Nucleus accumbens (tissue), 56 donors: ENCODE data around the gene ARL6IP1.

Source experiments
- DNase-seq, 56 donors: peaks; one replicate each; lab custom pipeline; 2025; lab: John Stamatoyannopoulos, UW

Gene ARL6IP1

DNA sequence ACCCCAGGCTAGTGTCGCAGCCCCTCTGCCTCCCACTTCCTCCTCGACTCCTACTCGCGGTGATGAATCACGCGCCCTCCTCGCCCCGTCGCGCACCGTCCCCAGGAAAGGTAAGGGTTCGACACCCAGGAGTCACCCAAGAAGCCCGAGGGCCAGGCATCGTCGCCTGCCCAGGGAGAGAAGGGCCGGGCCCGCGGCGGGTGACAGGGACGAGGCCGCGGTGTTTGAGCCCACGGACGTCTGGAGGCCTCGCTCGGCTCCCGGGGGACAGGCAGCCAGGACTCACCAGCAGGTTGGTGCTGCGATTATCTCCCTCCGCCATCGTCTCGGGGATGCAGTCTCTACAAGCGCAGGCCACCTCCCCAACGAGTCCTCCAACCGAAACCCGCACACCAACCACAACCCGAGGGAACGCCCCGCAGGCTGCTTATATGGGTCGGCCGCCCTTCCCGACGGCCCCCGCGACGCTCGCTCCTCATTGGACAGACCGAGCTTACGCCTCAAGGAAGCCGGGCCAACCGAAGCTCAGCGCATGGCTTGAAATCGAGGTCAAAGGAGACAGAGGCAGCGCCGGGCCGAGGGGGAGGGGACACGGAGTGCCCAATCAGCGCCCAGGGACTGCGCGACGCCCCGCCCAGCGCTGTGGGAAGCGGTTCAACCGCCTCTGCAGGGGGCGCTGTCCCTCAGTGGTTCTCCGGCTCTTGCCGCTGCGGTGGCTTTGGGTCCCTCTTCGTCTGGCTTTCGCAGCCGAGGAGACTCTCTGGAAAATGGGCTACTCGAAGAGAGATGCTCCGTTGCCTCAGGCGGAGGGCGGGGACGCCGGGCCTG is at the start of gene ARL6IP1:
TSS of gene ARL6IP1 (minus strand) at position 405 of the 828 bp plus-strand sequence. CDS start at position 322, 83 bp downstream.
- peak; percentile 76 to 100 (median 98) for DNase-seq

DNA sequence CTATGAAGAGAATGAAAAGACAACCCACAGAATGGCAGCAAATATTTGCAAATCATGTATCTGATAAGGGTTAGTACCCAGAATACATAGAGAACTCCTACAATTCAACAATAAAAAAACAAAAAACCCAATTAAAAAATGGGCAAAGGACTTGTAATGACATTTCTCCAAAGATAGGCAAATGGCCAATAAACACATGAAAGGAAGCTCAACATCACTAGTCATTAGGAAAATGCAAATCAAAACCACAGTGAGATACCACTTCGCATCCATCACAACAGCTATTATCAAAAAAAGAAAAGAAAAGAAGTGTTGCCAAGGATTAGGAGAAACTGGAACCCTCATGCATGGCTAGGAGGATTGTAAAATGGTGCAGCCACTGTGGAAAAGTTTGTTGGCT is 45.1 kb upstream of the ARL6IP1 start:
- DNase-seq, result no peak

GRCh38 chr16:18842565-18842964 is 41.2 kb upstream of the ARL6IP1 start:
- DNase-seq, result no peak

DNA sequence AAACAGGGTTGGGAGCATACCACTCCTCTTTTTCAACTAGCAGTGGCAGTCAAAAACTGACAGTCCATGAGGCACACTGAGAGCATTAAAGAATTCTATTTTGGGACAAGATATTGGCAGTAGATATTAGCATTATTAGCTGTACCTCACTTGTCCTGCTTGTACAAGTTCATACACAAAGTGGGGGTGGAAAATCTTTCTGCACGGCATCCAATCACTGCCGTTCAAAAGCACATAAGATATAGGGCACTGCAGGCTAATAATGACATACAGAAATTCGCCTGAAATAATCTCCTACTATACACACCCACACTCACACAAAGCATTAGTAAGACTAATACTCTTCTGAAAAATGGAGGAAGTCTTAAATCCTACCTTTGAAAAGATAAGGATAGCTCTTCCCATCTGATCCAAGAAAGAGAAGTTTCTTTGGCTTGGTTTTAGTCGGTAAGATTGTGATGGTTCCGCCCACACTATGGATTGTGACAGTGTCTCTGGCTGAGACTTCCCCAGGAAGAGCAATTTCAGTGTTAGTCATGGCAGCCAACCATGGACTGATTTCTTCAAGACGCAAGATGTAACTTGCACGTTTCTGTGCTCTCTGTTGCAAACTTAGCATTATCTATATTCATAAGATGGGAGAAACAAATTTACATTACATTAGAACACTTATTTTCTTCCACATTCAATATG is 40.6 kb upstream of the ARL6IP1 start:
- peak in 10 of 56 donors; percentile 0 to 41 (median 9) for DNase-seq

GRCh38 chr16:18839555-18839954 is 38.2 kb upstream of the ARL6IP1 start:
- DNase-seq, result no peak

DNA sequence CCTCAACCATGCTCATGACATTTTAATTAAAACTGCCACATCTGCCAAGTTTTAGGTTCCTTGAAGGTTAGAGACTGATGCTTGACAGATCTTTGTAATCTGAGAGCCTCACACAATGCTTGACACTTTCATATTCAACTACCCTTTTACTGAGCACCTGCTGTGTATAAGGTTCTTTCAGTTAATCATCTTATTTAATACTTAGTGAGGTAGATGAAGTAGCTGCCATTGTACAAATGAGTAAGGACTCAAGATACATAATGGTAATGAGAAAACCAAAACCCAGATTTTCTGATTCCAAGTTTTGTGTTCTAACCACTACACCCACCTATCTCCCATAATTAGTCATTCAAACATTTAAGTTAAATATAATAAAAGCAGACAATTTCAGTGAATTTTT is 35.4 kb upstream of the ARL6IP1 start:
- DNase-seq, result no peak

GRCh38 chr16:18834864-18835263 is 33.5 kb upstream of the ARL6IP1 start:
- DNase-seq, result no peak

DNA sequence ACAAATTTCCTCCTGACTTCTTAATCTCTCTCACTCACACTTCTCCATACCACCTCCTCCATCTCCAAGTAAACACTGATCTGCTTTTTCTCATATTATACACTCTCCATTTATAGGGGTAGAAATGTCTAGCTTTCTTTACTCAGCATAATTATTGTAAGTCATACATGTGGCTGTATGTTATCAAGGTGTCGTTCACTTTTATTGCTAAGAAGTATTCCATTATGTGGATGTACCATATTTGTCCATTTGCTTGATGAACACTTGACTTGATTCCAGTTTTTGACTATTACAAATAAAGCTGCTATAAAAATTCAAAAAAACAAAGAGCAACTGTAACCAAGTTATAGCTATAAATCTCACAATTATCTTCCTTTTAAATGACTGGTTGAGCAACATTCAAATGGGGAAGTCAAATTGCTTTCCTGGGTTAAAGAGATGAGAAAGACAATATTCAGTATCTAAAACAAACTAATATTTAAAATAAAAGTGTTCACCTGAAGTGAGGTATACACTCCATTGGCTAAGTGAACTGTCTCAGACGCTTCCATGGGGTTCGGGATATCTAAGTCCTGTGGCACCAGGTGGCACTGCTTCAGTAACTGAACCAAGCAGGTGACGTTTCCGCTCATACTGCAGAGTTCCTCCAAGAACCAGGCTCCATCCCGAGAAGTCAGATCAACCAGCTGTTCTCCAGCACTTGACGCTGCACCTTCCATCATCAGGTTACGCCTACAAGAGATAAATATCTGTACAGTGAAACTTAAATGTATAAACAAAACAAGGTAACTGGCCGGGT is 32.6 kb upstream of the ARL6IP1 start:
- no peak for DNase-seq

DNA sequence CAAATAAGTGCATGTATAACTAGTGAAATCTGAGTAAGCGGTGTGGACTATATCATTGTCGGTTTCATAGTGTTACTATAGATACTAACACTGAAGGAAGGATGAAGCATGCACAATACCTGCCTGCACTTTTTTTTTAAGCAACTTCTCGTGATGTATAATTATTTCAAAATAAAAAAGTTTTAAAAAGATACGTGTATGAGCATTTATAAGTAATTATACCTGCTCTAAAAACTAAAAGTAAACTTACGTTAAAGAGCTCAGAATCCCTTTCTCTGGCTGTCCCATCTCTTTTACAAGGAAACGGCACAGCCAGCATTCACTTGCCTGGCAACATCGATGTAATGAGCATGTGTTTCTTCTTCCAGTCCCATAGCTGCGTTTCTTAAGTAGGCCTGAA is 31.3 kb upstream of the ARL6IP1 start:
- DNase-seq, result no peak

DNA sequence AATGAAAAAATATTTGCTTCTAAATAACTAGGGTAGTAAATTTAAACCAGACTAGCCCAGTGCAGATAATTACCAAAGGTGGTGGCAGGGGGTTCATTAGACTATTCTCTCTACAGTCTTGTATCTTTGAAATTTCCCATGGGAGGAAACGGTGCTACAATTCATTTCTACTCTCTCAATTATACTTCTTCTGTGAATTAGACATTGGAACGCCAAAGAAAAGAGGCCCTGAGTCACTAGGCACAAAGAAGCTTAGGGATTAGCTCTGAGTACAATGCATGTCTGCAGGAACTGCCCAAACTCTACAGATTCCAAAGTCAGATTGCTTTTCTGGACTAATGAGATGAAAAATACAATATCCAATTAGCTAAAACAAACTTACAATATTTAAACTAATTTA is 30.7 kb upstream of the ARL6IP1 start:
- DNase-seq, result no peak

GRCh38 chr16:18829251-18829650 is 27.9 kb upstream of the ARL6IP1 start:
- DNase-seq, result no peak

DNA sequence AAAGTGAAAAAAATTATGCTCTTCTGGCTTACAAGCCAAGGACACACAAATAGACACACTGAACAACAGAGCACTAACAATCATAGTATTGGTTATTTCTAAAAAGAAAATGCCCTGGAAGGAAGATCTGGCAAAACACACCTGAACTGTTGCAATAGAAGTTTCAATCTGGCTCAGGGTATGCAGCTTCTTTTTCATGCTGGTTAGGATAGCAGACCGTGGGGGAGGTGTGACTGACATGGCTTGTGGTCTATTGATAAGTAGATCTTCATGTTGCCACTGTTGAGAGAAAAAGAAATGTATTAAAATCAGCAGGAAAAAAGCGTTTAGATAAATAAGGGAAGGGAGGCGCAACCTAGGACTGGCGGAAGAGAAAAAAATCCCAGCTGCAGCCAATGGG is 26.5 kb upstream of the ARL6IP1 start:
- DNase-seq, result no peak

DNA sequence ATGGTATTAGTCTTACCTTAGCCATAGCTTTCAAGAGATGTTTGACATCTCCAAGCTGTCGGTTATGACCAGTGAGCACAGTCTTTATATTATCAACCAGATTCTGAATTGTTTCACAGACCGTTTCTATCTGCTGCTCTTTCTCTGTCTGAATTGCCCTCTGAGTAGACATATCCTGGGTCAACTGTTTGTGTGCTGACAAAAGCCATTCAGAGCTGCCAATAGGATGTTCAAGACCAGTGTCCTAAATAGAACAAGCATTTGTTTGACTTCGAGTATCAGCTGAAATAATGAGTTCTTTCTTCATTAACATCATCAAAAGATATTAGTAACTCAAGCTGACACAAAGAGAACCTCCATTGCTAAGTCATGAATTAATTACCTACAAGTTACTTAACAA is 14.9 kb upstream of the ARL6IP1 start:
- DNase-seq, result peak in 13 of 56 donors; percentile 1 to 29 (median 7)

GRCh38 chr16:18811925-18812324 is 10.6 kb upstream of the ARL6IP1 start:
- no peak for DNase-seq

- DNase-seq, result no peak
Observed at GRCh38 chr16:18809165-18809564, 7.8 kb upstream of the ARL6IP1 start.

GRCh38 chr16:18805257-18805773 is 4.0 kb upstream of the ARL6IP1 start:
- no peak for DNase-seq

DNA sequence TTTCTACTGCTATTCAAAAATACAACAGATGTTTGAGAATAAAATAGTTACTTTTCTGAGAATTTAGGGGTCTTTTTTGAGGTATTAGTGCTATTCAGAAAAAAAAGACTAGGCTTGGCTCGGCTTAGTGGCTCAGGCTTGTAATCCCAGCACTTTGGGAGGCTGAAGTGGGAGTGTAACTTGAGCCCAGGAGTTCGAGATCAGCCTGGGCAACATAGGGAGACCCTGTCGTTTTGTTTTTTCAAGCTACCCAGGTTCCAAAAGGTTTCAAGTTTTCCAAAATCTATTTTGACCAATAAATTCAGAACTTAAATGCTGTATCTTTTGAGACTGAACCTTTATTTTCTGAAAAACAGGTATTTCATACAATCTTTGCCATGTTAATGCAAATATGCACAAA is 3.2 kb upstream of the ARL6IP1 start:
- no peak for DNase-seq

GRCh38 chr16:18803569-18804462 is 2.5 kb upstream of the ARL6IP1 start:
- DNase-seq, result no peak

DNA sequence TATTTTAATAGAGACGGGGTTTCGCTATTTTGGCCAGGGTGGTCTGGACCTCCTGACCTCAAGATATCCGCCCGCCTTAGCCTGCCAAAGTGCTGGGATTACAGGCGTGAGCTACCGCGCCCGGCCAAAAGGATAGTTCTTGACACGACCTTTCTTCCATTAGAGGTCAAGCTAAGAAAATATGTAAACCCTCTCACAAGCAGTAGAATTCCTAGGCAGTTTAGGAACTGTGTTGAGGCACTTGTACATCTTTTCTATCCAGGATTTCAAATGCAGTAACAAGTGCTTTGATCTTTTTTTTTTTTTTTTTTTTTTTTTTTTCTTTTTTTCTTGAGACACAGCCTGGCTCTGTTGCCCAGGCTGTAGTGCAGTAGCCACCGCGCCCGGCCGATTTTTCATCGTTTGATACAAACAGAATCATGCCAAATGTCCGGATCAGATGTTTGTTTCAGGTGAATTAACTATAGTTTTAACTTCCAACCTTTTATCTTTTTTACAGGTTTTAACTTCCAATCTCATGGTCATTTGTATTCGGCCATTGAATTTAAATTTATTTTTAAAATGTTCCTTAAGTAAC is 1.5 kb upstream of the ARL6IP1 start:
- DNase-seq, result peak in 1 of 56 donors; percentile 0
